HG02884 (cell line): ENCODE data around the gene MESP1.

ENCODE experiments used
- ATAC-seq: cut with Tn5 transposase; IDR thresholded peaks from one replicate; pipeline ENCODE4 v1.9.1; 2021; ENCODE audit warnings: mild to moderate bottlenecking, moderate library complexity; ENCODE audit not compliant: unreplicated experiment

Gene MESP1

DNA sequence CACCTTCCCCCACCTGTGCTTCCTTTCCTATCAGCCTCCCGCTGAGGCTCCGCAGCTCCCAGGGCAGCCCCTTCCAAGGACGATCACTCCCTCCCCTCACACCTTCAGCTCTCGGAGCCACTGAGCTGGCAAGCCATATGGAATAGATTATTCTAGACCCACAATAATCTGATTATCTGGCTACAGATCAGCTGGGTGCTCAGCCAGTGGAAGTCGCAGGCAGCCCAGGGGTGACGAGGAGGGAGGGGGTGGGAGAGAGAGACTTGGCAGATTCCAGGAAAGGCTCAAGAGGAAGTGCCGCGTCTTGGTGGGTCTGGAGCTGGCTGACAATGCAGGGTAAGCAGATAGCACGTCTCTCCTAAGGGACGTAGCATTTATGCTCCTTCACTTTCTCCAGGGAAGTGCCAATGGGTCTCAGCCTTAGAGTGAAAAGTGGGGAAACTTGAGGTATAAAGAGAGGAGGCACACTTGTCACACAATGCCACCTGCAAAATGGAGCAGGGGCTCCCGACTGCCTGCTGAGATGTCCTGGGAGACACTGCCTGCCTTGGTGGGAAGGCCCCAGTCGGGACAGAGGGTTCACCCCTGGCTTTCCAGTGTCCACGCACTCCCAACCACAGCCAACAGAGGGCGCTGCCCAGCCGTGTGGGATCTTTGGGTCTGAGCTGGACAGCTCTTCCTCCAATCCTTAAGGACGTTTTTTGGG lies 9.4 kb upstream of the MESP1 start:
- peak; percentile 62 for ATAC-seq

DNA sequence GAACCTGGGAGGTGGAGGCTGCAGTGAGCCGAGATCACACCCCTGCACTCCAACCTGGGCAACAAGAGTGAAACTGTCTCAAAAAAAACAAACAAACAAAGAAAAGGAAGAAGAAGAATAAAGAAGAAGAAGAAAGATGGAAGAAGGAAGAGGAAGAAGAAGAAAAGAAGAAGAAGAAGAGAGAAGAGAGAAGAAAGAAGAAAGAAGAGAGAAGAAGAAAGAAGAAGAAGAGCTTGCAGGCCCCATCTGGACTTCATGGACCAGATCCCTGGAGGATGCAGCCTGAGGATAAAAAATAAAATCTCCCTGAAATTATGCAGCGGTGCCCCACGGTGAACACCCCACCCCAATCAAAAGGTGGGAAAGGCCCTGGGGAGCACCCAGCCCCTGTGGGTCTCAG lies 8.8 kb upstream of the MESP1 start:
- ATAC-seq, result no peak

DNA sequence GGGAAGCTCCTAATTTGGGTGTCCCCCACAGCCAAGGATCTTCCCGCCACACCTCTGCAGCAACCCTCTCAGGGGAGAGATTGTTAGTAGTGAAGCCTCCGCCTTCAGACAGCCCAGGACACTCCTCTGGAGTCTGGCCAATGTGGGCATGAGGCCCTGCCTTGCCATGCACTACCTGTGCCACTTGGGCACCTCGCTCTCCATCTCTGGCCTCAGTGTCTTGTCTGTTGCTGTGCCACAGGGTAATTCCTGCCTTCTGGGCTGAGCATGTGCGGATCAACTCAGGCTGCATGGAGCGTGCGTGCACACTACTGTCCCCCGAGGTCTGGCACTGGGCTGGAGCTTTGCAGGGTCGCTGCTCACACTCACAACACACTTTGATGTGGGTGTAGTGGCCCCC lies 7.9 kb upstream of the MESP1 start:
- no peak for ATAC-seq

DNA sequence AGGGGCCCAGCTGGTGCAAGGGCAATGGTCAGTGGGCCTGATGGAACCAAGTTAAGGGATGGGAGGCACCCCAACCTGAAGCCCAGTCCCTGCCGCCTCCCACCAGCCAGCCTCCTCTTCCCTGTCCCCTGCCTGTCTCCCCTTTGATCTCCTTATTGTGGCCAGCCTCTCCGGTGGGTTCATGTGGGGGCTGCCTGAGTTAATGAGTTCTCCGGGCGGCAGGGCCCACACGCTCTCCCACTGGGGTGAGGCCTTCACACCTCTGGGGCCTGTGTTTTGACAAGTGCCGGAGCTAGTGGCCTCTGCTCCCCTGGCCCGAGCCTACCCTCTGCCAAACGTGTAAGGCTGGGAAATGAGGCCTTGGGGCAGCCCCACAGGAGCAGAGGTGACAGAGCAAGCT lies 7.2 kb upstream of the MESP1 start:
- no peak for ATAC-seq

DNA sequence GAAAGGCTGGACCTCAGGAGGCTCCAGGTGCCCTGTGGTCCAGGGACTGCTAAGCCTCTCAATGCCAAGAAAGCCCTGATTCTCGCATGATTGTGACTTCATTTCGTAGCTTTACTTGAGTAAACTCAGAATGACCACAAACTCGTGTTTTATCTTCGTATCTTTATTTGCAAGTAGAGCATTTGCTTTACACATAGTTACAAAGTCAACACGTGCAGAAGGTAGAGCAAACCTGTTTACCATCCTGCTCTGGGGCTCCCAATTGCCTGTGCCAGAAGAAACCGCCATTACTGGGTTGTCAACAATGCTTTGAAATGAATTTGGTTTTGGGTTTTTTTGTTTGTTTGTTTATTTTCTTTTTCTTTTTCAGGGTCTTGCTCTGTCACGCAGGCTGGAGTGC lies 5.8 kb upstream of the MESP1 start:
- no peak for ATAC-seq

DNA sequence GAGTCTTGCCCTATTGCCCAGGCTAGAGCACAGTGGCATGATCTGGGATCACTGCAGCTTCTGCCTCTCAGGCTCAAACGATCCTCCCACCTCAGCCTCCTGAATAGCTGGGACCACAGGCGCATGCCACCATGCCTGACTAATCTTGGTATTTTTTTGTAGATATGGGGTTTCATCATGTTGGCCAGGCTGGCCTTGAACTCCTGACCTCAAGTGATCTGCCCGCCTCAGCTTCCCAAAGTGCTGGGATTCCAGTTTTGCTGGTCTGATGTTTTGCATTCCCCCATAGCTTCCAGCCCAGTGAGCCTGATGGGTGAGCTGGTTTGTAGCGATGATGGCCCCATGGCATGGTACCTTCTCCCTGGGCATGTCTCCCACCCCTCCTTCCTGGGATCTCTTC lies 4.7 kb upstream of the MESP1 start:
- no peak for ATAC-seq

DNA sequence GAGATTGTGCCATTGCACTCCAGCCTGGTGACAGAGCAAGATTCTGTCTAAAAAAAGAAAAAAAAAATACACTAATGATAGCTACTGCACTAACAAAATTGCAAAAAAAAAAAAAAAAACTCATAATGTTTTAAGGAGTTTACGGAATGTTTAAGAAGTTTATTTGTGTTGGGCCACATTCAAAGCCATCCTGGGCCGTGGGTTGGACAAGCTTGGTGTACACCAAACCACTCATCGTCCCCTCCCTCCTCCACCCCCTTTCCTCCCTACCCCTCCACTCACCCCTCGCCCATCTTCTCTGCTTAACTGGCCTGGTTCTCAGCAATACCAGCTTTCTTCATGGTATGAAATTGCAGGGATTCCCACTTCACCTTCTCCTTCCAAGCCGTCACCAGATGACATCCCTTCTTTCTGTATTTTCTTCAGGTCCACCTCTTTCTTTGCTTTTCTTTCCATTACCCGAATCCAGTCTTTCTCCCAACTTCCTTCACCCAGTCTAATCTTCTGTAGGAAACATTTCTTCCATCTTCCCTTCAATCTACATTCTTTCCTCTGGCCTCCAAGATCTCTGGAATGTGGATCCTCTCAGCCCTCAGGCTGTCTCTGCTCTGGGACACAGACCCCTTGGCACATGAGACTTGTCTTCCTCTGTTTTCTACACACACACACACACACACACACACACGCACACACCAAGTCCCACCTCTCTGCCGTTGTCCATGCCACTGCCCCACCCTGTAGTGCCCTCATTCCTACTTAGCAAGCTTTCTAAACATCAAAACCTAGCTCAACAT lies 3.5 kb upstream of the MESP1 start:
- ATAC-seq, result no peak

DNA sequence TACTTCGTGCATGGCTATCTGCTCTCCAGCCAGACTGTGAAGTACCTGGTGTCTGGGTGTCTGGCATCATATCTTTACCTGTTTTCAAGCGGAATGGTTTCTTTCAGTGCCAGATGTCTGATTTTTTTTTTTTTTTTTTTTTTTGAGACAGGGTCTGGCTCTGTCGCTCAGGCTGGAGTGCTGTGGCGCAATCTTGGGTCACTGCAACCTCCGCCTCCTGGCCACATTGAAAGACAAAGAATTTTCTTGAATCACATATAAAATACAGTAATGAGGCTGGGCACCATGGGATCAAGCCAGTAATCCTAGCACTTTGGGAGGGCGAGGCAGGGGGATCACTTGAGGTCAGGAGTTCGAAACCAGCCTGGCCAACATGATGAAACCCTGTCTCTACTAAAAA lies 2.8 kb upstream of the MESP1 start:
- ATAC-seq, result no peak

DNA sequence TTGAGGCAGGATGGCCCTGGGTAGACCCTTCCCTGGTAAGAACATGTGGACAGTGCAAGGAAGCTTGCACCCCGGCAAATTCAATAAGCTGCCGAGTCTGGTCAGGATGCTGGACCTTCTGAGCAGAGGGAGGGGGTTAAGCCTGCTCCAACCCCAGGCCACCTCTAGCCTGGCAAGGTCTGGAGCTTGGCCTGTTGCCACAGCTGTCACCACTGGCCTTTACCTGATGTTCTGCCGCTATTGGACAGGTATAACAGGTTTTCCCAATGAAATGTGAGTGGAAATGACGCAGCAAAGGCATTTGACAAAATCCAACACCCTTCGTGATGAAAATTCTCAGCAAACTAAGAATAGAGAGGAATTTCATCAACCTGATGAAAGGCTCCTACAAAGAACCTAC lies 699 bp upstream of the MESP1 start:
- no peak for ATAC-seq

DNA sequence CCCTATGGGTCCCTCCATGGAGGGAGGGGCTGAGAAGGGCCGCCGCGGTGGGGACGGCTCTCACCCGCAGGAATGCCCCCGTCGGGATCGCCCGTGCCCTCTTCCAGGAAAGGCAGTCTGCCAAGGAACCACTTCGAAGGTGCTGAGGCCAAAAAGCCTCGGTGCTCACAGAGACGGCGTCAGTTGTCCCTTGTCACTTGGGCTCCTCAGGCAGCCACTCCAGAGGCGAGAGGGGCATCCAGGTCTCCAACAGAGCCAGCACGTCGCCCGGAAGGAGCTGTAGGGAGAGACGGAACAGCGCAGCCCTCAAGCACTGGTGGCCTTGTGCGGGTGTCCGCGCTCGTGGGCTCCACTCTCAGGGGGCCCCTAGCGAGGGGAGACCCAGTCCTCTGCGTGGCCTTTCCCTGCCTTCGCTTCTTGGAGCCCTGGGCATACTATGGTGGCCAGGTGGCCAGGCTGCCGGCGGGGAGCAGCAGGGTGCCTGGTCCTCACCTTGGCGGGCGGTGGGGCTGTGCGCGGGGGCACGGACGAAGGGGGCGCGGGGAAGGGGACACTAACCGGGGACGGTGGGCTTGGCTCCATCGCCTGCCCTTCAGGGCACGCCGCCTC lies 994 bp downstream of the MESP1 start:
- ATAC-seq, result peak; percentile 16

DNA sequence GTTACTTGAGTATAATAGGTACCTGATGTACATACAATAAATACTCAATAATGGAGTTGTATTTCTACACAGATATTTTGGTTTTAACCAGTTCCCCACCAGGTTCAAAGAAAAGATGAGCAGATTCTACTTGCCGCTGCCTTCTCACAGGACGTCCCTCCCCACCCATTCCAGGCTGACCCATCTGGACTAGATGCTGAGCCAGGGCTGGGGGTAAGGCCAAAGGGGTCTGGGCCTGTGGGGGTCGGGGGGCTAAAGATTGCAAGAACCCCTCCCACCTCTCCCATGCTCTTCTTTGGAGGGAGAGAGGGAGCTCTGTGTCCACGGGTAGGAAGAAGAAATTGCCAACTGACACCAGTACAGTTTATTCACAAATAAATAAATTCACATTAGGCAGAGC lies 1.5 kb downstream of the MESP1 start:
- no peak for ATAC-seq

DNA sequence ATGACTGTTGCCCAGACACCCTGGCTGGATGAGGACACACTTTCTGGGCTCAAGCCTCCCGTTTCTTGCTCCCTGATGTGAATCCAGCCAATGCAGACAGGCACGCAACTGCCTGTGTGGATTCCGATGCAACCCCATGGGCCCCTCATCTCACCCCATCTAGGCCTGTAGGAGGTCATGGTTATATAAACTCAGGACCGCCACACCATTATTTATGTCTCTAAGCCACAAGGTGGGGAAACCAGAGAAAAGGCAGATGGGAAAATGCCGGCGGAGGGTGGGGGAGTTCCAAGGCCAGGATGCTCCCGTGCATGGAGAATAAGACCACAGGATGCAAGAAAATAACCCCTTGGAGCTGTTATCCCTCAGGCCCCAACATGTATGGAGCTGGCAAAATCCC lies 2.0 kb downstream of the MESP1 start:
- no peak for ATAC-seq

DNA sequence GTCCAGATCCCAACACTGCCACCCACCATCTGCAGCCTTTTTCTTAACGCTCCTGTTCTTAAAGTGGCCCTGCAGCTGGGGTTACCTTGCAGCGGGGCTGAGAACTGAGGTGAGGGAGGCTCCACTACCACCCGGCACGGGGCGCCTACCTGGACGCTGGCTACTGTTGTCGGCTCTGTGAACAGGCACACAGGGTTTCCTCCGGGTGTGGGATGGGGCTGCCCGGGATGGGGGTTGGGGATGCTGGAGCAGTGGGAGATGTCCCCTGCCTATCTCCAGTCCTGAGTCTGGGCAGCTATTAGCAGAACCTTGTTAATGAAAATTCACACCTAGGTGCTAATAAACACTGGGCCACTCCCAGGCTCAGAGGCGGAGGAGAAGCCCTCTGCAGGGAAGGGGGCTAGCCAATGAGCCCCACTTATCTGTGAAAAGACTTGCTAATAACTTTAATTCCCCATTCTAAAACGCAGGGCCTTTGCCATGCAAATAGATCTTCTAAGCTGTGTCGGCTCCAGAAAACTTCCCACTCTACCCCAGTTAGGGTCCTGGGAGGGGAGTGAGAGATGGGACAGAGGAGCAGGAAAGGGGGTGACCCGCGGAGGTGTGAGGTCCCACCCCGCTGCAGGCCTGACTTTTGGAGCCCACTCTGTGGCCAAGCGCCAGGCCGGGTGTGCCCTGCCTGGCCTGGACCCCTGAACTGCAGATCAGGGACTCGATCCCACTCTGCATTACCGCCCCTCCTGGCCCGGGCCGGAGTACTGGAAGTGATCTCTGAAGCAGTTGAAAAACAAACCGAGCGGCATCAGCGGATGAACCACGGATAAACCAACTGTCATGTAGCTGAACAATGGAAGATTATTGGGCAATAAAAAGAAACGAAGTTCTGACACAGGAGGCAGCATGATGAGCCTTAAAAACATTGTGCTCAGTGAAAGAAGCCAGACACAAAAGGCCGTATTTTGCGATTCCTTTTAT lies 3.1 kb downstream of the MESP1 start:
- no peak for ATAC-seq

DNA sequence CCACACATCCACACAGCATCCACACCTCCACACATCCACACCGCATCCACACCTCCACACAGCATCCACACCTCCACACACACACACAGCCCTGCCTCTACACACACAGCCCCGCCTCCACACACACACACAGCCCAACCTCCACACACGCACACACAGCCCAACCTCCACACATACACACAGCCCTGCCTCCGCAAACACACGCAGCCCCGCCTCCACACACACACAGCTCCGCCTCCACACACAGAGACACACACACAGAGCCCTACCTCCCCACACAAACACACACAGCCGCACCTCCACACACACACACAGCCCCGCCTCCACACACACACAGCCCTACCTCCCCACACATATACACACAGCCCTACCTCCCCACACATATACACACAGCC lies 4.7 kb downstream of the MESP1 start:
- no peak for ATAC-seq

DNA sequence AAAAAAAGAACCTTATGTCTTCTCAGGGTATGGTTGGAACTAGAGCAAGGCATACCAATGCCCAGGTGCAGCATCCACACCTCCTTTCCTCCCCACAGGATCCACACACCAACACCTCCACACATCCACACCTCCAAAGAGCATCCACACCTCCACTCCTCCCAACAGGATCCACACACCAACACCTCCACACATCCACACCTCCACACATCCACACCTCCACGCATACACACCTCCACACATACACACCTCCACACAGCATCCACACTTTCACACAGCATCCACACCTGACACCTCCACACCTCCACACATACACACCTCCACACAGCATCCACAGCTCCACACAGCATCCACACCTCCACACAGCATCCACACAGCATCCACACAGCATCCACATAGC lies 5.3 kb downstream of the MESP1 start:
- ATAC-seq, result no peak

DNA sequence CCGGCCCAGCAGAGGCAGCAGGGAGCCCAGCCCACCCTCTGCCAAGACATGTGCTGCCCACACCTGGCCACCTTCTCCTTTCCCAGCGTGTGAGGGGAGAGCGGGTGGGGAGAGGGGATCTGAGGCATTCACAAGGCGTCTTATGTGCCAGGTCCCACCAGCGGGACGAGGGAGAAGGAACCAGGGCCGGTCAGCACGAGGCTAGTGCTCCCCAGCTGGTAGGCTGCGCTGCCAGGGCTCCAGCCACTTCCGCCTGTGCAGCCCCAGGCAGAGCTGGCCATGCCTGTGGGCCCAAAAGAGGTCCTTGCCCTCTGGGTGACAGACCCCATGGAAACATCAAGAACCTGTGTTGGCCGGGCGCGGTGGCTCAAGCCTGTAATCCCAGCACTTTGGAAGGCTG lies 5.9 kb downstream of the MESP1 start:
- no peak for ATAC-seq

DNA sequence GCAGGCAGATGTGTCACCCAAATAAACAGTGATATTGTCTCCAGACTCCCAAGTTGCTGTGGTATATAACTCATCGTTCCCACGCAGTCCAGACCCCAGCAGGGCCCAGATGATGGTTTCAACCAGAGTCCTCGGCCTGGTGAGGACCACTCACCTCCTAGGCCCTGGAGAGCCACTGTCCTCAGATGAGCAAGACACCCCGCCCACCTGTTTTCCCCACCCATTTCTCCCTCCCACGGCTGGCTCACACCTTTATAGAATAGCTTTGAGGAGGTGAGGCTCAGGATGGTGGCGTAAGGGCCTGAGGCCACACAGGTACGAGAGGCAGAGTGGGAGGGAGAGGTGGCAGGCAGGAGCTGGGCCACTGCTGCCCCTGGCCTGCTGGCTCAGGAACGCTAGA lies 7.5 kb downstream of the MESP1 start:
- ATAC-seq, result no peak

DNA sequence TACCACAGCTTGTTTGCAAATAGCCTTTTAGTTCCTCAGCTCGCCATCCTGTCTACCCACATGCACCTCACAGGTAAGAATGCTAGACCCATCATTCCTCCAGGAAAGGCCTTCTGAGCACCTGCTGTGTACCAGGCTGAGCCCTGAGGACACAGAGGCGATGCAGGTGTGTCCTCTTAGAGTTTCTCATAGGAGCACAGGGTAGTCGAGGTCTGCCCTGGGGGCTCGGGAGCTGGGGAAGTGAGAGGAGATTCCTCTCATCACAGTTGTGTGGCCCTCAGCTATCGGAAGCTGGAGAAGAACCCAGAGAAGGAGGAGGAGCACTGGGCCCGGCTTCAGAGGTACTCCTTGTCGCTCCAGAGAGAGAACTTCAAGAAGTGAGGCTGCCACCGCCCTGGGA lies 8.0 kb downstream of the MESP1 start:
- ATAC-seq, result no peak

DNA sequence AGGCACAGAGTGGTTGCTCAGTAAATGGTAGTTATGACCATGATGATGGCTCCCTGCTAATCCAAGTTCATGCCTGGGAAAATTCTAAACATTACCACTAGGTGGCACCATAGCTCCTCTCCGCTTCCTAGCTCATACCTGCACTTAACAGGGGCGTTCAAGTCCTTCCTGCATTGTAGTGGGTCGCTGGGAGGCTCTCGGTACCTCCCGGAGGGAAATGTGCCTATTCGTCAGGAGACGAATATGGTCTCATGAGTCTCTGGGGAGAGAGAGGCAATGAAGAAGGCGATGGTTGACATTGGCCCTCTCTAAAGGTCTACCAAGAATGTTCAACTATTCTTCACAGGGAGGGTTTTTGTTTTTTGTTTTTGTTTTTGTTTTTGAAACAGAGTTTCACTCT lies 10.9 kb downstream of the MESP1 start:
- peak; percentile 69 for ATAC-seq

DNA sequence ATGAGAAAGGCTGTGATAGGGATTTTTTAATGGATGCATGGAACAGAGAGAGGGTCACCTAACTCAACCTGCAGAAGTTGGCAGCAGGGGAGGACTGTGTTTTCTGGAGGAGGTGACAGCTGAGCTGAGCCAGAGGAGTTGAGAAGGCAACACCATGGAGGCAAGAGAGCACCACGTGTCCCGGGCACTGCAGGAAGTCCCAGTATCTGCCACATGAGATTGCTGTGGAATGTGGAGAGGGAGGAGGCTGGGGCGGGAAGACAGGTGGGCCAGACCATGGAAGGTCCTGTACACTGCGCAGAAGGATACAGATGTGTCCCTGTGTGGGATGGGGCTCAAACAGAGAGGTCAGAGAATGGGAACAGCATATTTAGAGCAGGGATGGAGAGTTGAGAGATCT lies 15.3 kb downstream of the MESP1 start:
- ATAC-seq, result no peak
